HPDE6-E6E7 (cell line): ENCODE measurements around the gene CNTNAP5.

Source experiments
- DNase-seq: peaks from one replicate; pipeline ENCODE4 v3.0.0; 2011; ENCODE audit warnings: missing footprints; ENCODE audit errors: extremely low spot score

CNTNAP5 gene

DNA sequence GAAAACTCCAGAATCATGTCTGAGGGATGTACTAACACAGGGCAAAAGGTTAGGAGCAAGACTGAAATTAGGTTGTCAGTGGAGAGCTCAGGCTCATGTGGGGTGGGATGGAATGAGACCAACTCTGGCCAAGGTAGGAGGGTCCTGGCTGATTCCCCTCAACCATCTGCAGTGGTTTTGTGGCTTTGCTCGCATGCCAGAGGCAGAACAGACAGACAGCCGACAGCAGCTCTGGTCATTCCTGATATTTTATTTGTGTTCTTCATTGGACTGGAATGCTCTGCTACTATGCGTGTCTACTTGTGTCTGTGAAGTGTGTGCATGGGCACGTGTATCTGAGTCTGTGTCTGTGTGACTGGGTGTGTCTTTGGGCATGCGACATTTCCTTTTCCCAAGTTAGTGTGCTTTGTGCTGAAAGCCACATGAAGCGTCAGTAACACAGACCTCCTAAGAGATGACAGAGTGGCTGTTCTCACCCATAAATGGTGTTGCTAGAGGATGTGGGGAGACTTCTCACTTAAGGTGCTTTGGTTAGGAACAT is 239.5 kb downstream of the CNTNAP5 start:
- DNase-seq: no peak

DNA sequence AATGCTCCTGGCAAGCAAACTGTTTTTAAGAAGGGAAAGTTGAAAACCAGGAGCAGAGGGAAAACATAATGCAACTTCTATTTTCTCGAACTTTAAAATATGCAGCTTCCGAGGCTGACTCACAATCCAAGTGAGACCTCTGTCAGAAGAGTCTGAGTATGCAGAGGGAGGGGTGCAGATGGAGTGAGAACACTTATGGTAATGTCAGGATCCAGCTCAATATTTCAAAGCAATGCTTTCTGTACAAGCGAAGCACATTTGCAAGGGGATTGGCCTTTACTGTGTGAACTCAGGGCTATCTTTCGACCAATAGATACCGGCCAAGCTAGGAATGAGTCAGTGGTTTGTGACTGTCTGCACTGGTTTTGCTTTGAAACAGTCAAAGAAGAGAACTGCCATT is 242.7 kb downstream of the CNTNAP5 start:
- no peak for DNase-seq

DNA sequence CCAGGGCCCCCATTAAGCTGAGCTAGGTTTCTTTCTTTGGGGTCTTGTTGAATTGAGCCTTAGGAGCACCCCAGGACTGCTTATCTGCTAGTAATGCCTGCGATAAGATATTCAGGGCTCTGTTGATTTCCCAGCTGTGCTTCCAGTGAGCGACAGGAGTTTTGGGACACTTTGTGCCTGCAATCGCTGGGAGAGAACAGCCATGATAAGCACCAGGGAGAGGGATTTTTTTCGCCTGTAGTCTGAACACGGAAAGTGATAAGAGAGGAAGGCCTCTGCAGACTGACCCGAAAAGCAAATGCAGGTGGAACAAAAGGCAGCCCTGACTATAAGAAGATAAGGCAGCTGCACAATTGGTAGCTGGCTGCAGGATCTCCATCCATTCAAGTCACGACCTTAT is 244.3 kb downstream of the CNTNAP5 start:
- no peak for DNase-seq

GRCh38 chr2:124272261-124272841 is 247.3 kb downstream of the CNTNAP5 start:
- DNase-seq: no peak

GRCh38 chr2:124281541-124281940 is 256.5 kb downstream of the CNTNAP5 start:
- no peak for DNase-seq

DNA sequence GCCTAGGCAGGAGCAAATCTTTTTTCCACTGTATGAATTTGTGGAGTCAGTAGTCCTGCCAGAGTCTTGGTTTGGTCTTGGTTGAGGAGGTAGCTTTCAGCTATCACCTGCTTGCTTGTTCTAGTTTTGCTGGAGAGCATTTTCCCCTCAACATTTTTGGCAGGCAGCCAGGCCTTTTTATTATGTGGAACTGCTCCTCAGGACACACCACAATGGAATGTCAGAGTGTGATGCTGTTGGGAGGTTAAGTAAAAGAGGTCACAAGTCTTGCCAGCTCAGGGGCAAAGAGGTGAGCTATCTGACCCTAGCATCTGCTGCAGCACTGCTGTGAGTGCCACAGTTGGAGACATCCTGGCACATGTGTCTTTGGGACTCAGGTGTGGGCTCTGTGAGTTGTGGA is 258.0 kb downstream of the CNTNAP5 start:
- DNase-seq: no peak

DNA sequence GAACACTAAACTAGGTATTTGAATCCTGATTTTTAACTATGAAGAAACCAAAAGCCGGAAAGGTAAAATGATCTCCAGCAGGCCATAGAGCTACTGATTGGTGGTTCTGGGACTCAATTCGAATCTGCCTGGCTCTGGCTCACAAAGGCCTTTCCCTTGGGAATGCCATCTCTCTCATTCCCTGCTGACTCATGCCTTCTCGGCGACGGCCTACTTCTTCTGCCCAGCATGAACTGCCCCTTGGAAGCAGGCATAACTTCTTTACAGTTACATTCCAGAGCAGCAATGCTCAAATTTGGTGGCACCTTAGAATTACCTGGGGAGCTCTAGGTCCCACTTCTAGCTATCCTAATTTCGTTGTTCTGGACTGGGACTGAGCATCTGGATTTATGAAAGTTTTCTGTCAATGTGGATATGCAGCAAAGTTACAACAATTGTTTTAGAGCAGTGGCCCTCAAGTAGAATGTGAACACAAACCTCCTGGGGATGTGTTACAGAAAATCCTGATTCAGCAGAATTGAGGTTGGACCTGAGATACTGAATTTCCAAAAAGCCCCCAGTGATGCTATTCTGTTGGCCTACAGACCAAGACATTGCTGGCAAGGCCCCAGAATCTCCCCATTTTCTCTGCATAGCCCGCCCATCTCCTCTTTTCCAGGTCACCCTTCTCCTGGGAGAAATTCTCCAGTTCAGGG is 261.1 kb downstream of the CNTNAP5 start:
- no peak for DNase-seq

- DNase-seq: no peak
These were observed 264.0 kb downstream of the CNTNAP5 start for GRCh38 chr2:124289060-124289459.

DNA sequence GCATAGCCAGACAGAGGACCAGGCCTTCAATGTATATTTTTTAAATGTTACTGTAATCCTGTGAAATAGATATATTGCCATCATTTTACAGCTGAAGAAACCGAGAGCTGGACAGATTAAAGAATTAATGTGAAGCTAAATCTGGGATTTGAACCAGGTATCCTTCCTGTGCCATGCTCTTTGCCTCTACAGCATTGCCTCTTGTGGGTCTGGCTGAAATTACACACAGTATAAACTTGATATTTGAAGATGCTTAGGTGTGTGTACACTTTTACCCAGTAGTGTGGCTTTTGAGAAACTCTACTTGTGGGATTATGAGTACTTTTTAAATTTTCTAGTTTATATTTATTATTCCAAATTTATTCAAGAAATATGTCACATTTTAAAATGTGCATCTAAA is 264.5 kb downstream of the CNTNAP5 start:
- no peak for DNase-seq

DNA sequence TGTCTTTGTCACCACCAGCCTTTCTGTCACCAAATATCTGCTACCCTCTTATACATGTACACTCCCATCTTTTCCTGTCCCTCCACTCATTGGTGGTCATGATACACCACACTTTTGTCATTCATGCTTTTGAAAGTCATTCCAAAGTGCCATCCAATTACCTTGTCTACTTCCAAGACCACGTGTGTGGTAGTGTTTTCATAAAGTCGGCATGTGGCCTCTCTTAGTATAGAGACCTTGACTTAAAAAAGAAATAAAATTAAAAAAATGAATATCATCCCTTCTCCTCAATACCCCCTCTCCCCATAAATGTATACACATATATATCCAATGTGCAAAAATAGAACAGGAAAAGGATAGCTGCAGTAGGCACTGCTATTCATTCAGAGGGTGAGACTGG is 271.4 kb downstream of the CNTNAP5 start:
- no peak for DNase-seq

DNA sequence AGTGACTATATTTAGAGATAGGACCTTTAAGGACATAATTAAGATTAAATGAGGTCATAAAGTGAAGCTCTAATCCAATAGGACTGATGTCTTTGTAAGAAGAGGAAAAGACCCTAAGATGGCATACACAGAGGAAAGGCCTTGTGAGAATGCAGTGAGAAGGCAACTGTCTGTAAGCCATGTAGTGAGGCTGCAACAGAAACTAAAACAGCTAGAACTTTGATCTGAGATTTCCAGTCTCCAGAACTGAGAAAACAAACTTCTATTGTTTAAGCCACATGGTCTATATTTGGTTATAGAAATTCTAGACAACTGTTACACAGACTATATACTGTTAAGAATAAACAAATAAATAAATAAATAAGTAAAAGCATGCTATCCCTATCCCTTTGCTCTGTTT is 276.8 kb downstream of the CNTNAP5 start:
- no peak for DNase-seq

- no peak for DNase-seq
These were observed 283.4 kb downstream of the CNTNAP5 start for GRCh38 chr2:124308319-124309062.

DNA sequence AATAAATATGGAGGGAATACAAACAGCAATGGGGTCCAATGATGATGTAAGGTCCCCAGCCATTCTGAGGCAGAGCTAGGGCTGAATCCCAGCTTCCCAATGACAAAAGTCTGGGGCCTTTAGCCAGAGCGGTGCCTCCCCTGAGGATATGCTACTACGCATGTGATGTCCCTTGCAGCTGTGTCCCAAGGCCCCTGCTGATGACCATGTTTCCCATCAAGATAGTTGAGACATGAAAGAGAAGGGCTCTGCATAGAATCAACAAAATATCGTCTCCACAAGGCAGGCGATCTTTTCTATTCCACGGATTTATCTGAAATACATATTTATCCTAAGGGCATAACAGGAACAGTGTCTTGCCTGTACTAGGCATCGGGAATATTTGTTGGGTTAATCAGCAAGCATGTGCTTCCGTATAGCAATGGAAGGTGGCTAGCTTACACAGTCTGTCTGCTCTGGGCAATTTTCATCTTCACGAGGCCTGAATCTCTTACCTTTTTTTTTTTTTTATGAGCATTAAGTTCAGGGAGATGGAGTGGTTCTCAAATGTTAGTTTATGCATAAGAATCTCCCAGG is 284.6 kb downstream of the CNTNAP5 start:
- no peak for DNase-seq

DNA sequence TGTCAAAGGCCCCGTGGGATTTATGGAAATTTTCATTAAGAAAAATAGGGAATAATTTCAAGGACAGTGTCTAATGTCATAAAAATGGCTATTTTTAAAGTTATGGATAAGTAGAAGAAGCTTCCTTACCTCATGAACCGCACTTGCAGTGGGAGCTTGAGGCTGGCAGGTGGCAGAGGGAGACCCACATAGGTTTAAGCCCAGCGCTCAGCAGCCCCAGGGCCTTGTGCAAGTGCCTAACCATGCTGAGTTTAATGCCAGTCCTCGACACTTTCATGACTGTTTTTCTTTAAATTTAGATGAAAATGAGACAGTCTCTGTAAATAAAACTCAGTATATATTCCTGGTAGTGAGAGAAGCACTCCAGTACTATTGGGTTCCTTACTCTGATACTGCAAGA is 285.6 kb downstream of the CNTNAP5 start:
- no peak for DNase-seq

DNA sequence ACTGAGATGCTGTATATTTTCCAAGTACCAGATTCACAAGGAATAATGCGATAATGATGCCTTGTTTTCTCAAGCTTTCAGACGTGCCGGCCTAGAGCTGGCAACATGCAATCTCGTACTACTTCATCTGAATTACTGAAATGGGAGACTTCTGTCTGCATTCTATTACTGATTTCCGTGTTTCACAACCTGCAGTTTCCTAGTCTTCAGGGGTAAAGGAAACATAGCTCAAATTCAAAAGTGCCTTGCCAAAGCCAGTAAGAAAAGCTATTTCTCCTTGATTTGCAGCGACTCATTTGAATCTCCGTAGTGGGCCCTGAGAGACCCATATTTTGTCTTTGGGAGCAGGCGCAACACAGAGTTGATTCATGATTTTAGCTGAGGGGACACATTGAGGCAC is 289.0 kb downstream of the CNTNAP5 start:
- no peak for DNase-seq

- no peak for DNase-seq
These were observed 290.3 kb downstream of the CNTNAP5 start for GRCh38 chr2:124315221-124315880.

DNA sequence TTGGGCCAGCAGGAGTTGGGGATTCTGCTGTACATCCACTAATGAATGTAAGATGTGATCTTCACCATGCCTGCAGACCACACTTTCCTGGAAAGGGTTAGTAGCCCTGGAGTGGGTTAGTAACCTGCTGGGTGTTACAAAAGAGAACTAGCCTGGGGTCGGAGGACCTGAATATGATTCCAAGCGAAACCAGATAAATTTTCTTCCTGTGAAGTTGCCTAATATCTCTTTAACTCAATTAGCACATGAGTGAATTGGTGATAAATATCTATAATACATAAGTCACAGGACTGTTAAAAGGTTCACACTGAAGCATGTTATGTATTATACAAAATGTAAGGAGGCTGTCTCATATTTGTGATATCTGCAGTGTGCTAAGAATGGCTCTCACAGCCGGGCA is 291.0 kb downstream of the CNTNAP5 start:
- no peak for DNase-seq

GRCh38 chr2:124316881-124317605 is 292.0 kb downstream of the CNTNAP5 start:
- no peak for DNase-seq

DNA sequence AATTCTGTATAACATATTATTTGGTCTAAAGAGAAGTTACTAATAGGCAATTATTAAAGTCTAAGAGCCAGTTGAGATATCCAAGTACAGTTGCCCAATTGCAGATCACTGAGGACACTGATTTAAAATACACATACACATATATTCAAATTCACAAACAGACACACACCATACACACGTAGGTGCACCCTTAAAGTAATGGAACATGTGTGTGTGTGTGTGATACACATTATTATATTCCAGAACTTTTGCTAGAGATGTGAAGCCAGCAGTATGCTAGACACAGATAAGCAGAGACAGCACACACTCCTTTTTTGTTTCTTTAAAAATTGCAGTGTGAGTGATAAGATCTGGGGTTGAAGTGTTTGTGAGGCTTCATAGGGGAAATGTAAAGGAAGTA is 292.5 kb downstream of the CNTNAP5 start:
- DNase-seq: no peak

DNA sequence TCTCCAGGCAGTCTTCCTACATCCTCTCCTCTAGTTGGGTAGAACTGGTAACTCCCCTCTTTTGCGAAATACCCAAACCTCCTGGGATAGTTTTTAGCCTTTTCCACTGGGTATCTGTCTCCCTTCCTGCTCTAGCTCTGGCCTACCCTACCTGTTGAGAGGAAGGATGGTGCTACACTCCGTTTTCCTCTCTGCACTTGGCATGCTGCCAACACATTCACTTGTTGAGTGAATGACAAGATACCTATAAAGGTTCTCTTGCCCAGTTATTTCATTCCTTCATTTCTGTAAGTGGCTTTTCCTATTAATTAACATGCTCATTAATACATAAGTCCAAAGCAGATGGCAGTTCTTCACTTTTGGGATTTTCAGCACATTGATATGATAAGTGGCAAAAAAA is 293.8 kb downstream of the CNTNAP5 start:
- DNase-seq: no peak

DNA sequence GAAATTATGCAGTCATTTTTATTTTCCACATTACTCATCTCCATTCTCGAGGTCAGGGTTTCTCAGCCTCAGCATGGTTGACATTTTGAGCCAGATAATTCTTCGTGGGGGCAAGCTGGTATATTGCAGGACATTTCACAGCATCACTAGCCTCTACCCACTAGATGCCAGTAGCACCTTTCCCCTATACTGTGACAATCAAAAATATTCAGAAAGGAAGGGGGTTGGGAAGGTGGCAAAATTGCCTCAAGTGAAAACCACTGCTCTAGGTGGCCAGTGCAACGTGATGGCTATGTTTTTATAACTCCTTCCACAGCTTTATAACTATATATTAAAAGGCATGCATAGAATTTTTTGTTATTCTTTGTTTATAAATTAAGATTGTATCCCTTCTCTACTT is 294.5 kb downstream of the CNTNAP5 start:
- DNase-seq: no peak
